NCI-H1048 (cell line): ENCODE measurements around the gene PREP.

Source experiments
- DNase-seq: peaks from one replicate; lab custom pipeline; 2025; lab: John Stamatoyannopoulos, UW

The PREP gene

GRCh38 chr6:105308840-105309239, 94.0 kb downstream of the PREP start:
- no peak for DNase-seq

- DNase-seq, result no peak
These were observed 97.4 kb downstream of the PREP start for GRCh38 chr6:105305521-105305920.

GRCh38 chr6:105304825-105305224, 98.1 kb downstream of the PREP start:
- DNase-seq, result no peak

GRCh38 chr6:105304366-105304765, 98.5 kb downstream of the PREP start:
- DNase-seq, result no peak

- no peak for DNase-seq
These were observed 100.2 kb downstream of the PREP start for GRCh38 chr6:105302617-105303128.

- DNase-seq, result no peak
These were observed 100.9 kb downstream of the PREP start for GRCh38 chr6:105301756-105302616.

- DNase-seq, result no peak
These were observed 101.8 kb downstream of the PREP start for GRCh38 chr6:105301072-105301503.

GRCh38 chr6:105300090-105300489, 102.8 kb downstream of the PREP start:
- no peak for DNase-seq

GRCh38 chr6:105294129-105294528, 108.8 kb downstream of the PREP start:
- DNase-seq, result no peak

- no peak for DNase-seq
These were observed 110.1 kb downstream of the PREP start for GRCh38 chr6:105292689-105293339.

GRCh38 chr6:105291525-105291924, 111.4 kb downstream of the PREP start:
- no peak for DNase-seq

GRCh38 chr6:105282631-105283585, 120.0 kb downstream of the PREP start:
- DNase-seq, result no peak

- no peak for DNase-seq
These were observed 122.8 kb downstream of the PREP start for GRCh38 chr6:105280033-105280432.

GRCh38 chr6:105279463-105279862, 123.4 kb downstream of the PREP start:
- no peak for DNase-seq

GRCh38 chr6:105278813-105279212, 124.1 kb downstream of the PREP start:
- no peak for DNase-seq

GRCh38 chr6:105278035-105278434, 124.8 kb downstream of the PREP start:
- DNase-seq, result no peak

GRCh38 chr6:105276374-105276773, 126.5 kb downstream of the PREP start:
- no peak for DNase-seq

GRCh38 chr6:105275542-105275941, 127.3 kb downstream of the PREP start:
- no peak for DNase-seq

- DNase-seq, result no peak
These were observed 128.2 kb downstream of the PREP start for GRCh38 chr6:105274678-105275077.

- DNase-seq, result no peak
These were observed 129.3 kb downstream of the PREP start for GRCh38 chr6:105273589-105273988.

- no peak for DNase-seq
These were observed 130.1 kb downstream of the PREP start for GRCh38 chr6:105272786-105273185.

GRCh38 chr6:105270511-105270910, 132.4 kb downstream of the PREP start:
- no peak for DNase-seq
